Body of pancreas (tissue), 4 donors: ENCODE data around the gene PGC.

ENCODE experiments used
- CTCF ChIP-seq, 7 experiments: fragments of 450-650 bp in 4 of 7; fragments of 200-600 bp in 3 of 7; sonication (generic) in 3 of 7; IDR thresholded peaks; one replicate each; pipeline ENCODE4 v1.5.1; 2016 to 2019; ENCODE audit warnings: antibody characterized with exemption in 7 of 7
- POLR2A ChIP-seq, 3 donors: fragments of 450-650 bp; IDR thresholded peaks; one replicate each; pipeline ENCODE4 v1.6.1; 2016; ENCODE audit warnings: antibody characterized with exemption in 3 of 3, mild to moderate bottlenecking in 2 of 3

- no peak for TF ChIP-seq CTCF (IDR thresholded peaks at IDR 0.05)
- TF ChIP-seq POLR2A (IDR thresholded peaks at IDR 0.05): no peak
Observed at GRCh38 chr6:41692730-41693129, 54.5 kb downstream of the PGC start.
